Measurements from ENCODE around the gene MLPH. TPM values are rescaled to one million over a fixed set of nuclear protein-coding genes. Genes with fewer than 3 reads are reported as not detected.

Gene MLPH
- polyA plus RNA-seq, 1 of the 3 experiments (the other 2 are of a cell fraction): 93.6 TPM

GRCh38 chr2:237592425-237592980, 105.5 kb downstream of the MLPH start:
- no peak overlapping the region for H3K4me3 ChIP-seq (ENCODE audit: low read depth in 2 of 2, low read length in 1 of 2)
- TF ChIP-seq FOSL2 (IDR thresholded peaks at IDR 0.05; ENCODE audit: borderline replicate concordance, low read depth) (no peak), POLR2AphosphoS5 (IDR thresholded peaks at IDR 0.05; ENCODE audit: low read depth, low read length) (no peak), USF1 (IDR thresholded peaks at IDR 0.05; ENCODE audit: borderline replicate concordance, low read depth) (no peak), SIN3A (IDR thresholded peaks at IDR 0.05; ENCODE audit: borderline replicate concordance, low read depth, low read length) (no peak), EP300 (IDR thresholded peaks at IDR 0.05; ENCODE audit: borderline replicate concordance in 1 of 2, low read depth in 1 of 2, low read length in 1 of 2) (no peak), RXRA (IDR thresholded peaks at IDR 0.05; ENCODE audit: borderline replicate concordance, low read depth) (no peak)
- DNase-seq: no peak
- WGBS (ENCODE audit: low lambda C conversion rate): 91% methylated on average over 10 of the region's 18 CpGs
- no peak overlapping the region for H2AFZ ChIP-seq (ENCODE audit: low read depth)
- H3F3A ChIP-seq (replicated peaks; ENCODE audit: insufficient read depth): peaks cover 3% of the 10 kb centered on the region
- CTCF ChIA-PET: interaction anchor here (0.6 to 3.0 kb wide), 6 partner anchors 9 to 88 kb away, joined by 3 to 14 read pairs (median 4); no protein-coding TSS in a partner anchor
- no peaks in the 10 kb centered on the region for H4K20me1 ChIP-seq (ENCODE audit: insufficient read depth)
- no peak overlapping the region for H3K27ac ChIP-seq (ENCODE audit: low read depth in 2 of 2, low read length in 1 of 2)
- no peak overlapping the region for H3K9ac ChIP-seq
- H3K4me2 ChIP-seq: no peak overlapping the region
- POLR2A ChIA-PET: no interaction called here
- H3K27me3 ChIP-seq (ENCODE audit: insufficient read depth): no peaks in the 10 kb centered on the region
- H3K36me3 ChIP-seq (replicated peaks in 1 of 2; ENCODE audit: control insufficient read depth in 1 of 2, insufficient read depth in 2 of 2, low read length in 1 of 2): no peaks in the 10 kb centered on the region
- H3K79me2 ChIP-seq (ENCODE audit: insufficient read depth): no peaks in the 10 kb centered on the region
- no peaks in the 10 kb centered on the region for H3K9me2 ChIP-seq
- H3K9me3 ChIP-seq: no peaks in the 10 kb centered on the region
- peaks cover 0 to 8% of the 10 kb centered on the region in 2 experiments; a peak in 1 of 4 replicates for H3K4me1 ChIP-seq (ENCODE audit: control insufficient read depth in 1 of 2, insufficient read depth in 2 of 2, low read depth in 1 of 2, low read length in 1 of 2)

- no peak for DNase-seq
- no peak overlapping the region for H2AFZ ChIP-seq (ENCODE audit: low read depth)
- TF ChIP-seq CTCF (IDR thresholded peaks at IDR 0.05): no peak
- no peak for TF ChIP-seq MEF2A (IDR thresholded peaks at IDR 0.05; ENCODE audit: borderline replicate concordance, low read depth)
- no peak for TF ChIP-seq RCOR1 (IDR thresholded peaks at IDR 0.05; ENCODE audit: low read length)
- TF ChIP-seq PBX3 (IDR thresholded peaks at IDR 0.05): no peak
- no peak for TF ChIP-seq JUND (IDR thresholded peaks at IDR 0.05)
- TF ChIP-seq RFX5 (IDR thresholded peaks at IDR 0.05; ENCODE audit: low read length): no peak
- TF ChIP-seq FOXJ3 (CRISPR knock-in tag; IDR thresholded peaks at IDR 0.05): no peak
- TF ChIP-seq SIN3A (IDR thresholded peaks at IDR 0.05; ENCODE audit: borderline replicate concordance, low read depth, low read length): no peak
- TF ChIP-seq TEAD4 (IDR thresholded peaks at IDR 0.05; ENCODE audit: borderline replicate concordance, insufficient read depth): no peak
- TF ChIP-seq TCF12 (IDR thresholded peaks at IDR 0.05): no peak
- TF ChIP-seq IRF3 (IDR thresholded peaks at IDR 0.05; ENCODE audit: low read depth, low read length): no peak
- TF ChIP-seq NFIC (IDR thresholded peaks at IDR 0.05; ENCODE audit: borderline replicate concordance): no peak
- TF ChIP-seq GATA2 (CRISPR knock-in tag; IDR thresholded peaks at IDR 0.05): no peak
- no peaks in the 10 kb centered on the region for H3K9me3 ChIP-seq
- H3K4me3 ChIP-seq (ENCODE audit: low read depth in 2 of 2, low read length in 1 of 2): no peak overlapping the region
- no peak overlapping the region for H3K27ac ChIP-seq (ENCODE audit: low read depth in 2 of 2, low read length in 1 of 2)
- H3K9me2 ChIP-seq: no peaks in the 10 kb centered on the region
- H3K27me3 ChIP-seq (ENCODE audit: insufficient read depth): no peaks in the 10 kb centered on the region
- WGBS (ENCODE audit: low lambda C conversion rate): 88% methylated on average over 8 of the region's 10 CpGs
- ChIA-PET POLR2A (no interaction called here), CTCF (interaction anchor here (0.8 to 3.0 kb wide), 4 partner anchors 9 to 80 kb away, joined by 3 to 14 read pairs (median 6); no protein-coding TSS in a partner anchor)
- H3K79me2 ChIP-seq (ENCODE audit: insufficient read depth): no peaks in the 10 kb centered on the region
- no peak overlapping the region for H3K4me2 ChIP-seq
- H3K36me3 ChIP-seq (replicated peaks in 1 of 2; ENCODE audit: control insufficient read depth in 1 of 2, insufficient read depth in 2 of 2, low read length in 1 of 2): no peaks in the 10 kb centered on the region
- H3K4me1 ChIP-seq (ENCODE audit: control insufficient read depth in 1 of 2, insufficient read depth in 2 of 2, low read depth in 1 of 2, low read length in 1 of 2): peaks cover 0 to 8% of the 10 kb centered on the region in 2 experiments; a peak in 1 of 4 replicates
- H3F3A ChIP-seq (replicated peaks; ENCODE audit: insufficient read depth): peaks cover 3% of the 10 kb centered on the region
- H3K9ac ChIP-seq: no peak overlapping the region
- H4K20me1 ChIP-seq (ENCODE audit: insufficient read depth): no peaks in the 10 kb centered on the region
These were observed 106.0 kb downstream of the MLPH start for GRCh38 chr2:237593036-237593435.
